Measurements from ENCODE around the gene MAP2K2. TPM values are rescaled to one million over a fixed set of nuclear protein-coding genes. Genes with fewer than 3 reads are reported as not detected.
A peak's percentile ranks its signal among the peaks of the same experiment; 100 is the strongest.

The MAP2K2 gene
- polyA plus RNA-seq, 3 donors = 30.5 to 94.5 (median 40.2) TPM

DNA sequence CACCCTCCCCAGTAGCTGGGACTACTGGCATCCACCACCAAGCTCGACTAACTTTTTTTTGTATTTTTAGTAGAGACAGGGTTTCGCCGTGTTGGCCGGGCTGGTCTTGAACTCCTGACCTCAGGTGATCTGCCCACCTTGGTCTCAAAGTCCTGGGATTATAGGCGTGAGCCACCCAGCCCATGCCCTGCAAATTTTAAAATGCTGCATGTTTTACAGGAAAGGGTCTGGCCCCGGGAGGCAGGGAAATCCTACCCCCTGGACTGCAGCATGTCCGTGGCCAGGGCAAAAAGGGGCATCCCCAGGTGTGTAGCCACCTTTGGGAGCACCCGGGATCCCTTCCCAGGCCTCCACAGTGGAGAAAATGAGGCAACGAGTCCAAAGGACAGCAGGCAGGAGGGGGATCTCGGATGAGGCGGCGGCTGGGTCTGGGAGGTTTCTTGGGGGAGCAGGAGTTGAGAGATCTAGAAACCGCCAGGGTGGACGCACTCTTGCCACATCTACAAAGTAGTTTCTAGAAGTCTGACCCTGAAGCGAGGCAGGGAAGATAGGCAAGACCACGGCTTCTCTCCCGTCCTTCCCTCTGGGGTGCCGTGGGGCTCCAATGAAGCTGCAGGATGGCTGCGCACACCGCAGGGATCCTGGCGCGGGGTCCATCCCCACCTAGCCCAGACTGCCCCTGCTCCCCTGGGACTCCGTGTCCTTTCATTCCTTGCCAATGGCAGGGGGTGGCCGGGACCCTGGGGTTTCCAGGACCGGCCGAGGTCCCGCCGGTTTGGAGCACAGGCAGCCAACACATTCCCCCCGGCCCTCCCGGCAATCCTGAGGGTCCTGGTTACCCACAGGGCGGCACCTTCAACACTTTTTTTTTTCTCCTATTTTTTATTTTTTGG is 35.9 kb downstream of the MAP2K2 start:
- intact Hi-C loops (cut with micrococcal nuclease) = loop anchor here in 1 of 2 donors (5.0 kb wide), 1 partner anchor 56 kb away; no protein-coding TSS in a partner anchor
- Mint-ChIP-seq H3K27ac (peak overlapping the region in 1 of 7 donors; percentile 63), H3K27me3 (ENCODE audit: low read depth in 3 of 3) (peaks cover 0 to 5% (median 2%) of the 10 kb centered on the region in 3 donors), H3K4me3 (no peak overlapping the region), H3K9me3 (no peaks in the 10 kb centered on the region), H3K36me3 (peaks cover 0 to 12% of the 10 kb centered on the region in 2 donors), H3K4me1 (peaks cover 31% of the 10 kb centered on the region)
- peaks cover 34 to 41% of the 10 kb centered on the region in 2 donors for H3K4me1 ChIP-seq (ENCODE audit: control insufficient read depth in 1 of 2, insufficient read depth in 2 of 2, low read length in 2 of 2)
- no peak for DNase-seq
- TF ChIP-seq, protein P1, sequence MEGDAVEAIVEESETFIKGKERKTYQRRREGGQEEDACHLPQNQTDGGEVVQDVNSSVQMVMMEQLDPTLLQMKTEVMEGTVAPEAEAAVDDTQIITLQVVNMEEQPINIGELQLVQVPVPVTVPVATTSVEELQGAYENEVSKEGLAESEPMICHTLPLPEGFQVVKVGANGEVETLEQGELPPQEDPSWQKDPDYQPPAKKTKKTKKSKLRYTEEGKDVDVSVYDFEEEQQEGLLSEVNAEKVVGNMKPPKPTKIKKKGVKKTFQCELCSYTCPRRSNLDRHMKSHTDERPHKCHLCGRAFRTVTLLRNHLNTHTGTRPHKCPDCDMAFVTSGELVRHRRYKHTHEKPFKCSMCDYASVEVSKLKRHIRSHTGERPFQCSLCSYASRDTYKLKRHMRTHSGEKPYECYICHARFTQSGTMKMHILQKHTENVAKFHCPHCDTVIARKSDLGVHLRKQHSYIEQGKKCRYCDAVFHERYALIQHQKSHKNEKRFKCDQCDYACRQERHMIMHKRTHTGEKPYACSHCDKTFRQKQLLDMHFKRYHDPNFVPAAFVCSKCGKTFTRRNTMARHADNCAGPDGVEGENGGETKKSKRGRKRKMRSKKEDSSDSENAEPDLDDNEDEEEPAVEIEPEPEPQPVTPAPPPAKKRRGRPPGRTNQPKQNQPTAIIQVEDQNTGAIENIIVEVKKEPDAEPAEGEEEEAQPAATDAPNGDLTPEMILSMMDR (IDR thresholded peaks at IDR 0.05) = no peak
- no peak overlapping the region for H3K27ac ChIP-seq (ENCODE audit: low read depth in 1 of 2, low read length in 2 of 2)
- H3K36me3 ChIP-seq (replicated peaks in 1 of 2; ENCODE audit: control insufficient read depth in 1 of 2, insufficient read depth in 2 of 2, low read length in 2 of 2) = peaks cover 0 to 8% of the 10 kb centered on the region in 2 donors
- no peaks in the 10 kb centered on the region for H3K9me3 ChIP-seq (replicated peaks in 1 of 2; ENCODE audit: control insufficient read depth in 1 of 2, insufficient read depth in 1 of 2, low read length in 2 of 2)
- H3K4me3 ChIP-seq (replicated peaks in 1 of 3; ENCODE audit: low read depth in 2 of 3, low read length in 3 of 3) = no peak overlapping the region
- H2AFZ ChIP-seq (ENCODE audit: insufficient read depth, low read depth, low read length, poor library complexity, severe bottlenecking) = no peak overlapping the region
- peaks cover 9% of the 10 kb centered on the region for H3K79me2 ChIP-seq (ENCODE audit: insufficient read depth, low read length)
- WGBS (ENCODE audit: insufficient coverage) = 86% methylated on average over 22 of the region's 31 CpGs
- no peaks in the 10 kb centered on the region for H3K27me3 ChIP-seq (ENCODE audit: control insufficient read depth in 2 of 2, insufficient read depth in 2 of 2, low read length in 2 of 2)
- no peak overlapping the region for H3K4me2 ChIP-seq (replicated peaks; ENCODE audit: extremely low read depth, low read length, poor library complexity, severe bottlenecking)
- H4K20me1 ChIP-seq (ENCODE audit: insufficient read depth, low read length) = no peaks in the 10 kb centered on the region
- H3K9ac ChIP-seq (ENCODE audit: insufficient read depth, low read length, poor library complexity, severe bottlenecking) = no peak overlapping the region

DNA sequence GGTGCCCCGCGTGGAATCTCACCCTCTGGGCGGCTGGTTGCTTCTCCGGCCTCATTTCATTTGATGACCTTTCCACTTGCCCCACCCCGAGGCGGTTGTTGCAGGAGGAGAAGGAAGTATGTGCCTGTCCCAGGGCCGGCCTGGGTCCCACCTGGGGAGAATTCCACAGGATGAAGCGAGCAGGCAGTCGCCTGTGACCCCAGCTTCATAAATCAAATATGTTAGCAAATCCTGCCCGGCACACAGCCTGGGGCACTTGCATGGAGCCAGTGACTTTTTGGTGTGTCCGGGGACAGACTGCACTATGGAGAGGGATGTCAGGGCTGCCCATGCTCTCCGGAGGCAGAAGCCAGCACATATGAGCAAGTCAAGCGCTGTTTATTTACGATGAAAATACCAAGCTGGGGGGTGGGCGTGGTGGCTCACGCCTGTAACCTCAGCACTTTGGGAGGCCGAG is 37.5 kb downstream of the MAP2K2 start:
- no peaks in the 10 kb centered on the region for H3K27me3 ChIP-seq (ENCODE audit: control insufficient read depth in 2 of 2, insufficient read depth in 2 of 2, low read length in 2 of 2)
- TF ChIP-seq, protein P1 (IDR thresholded peaks at IDR 0.05) = no peak
- H3K4me3 ChIP-seq (replicated peaks in 1 of 3; ENCODE audit: low read depth in 2 of 3, low read length in 3 of 3) = no peak overlapping the region
- peaks cover 34 to 50% of the 10 kb centered on the region in 2 donors for H3K4me1 ChIP-seq (ENCODE audit: control insufficient read depth in 1 of 2, insufficient read depth in 2 of 2, low read length in 2 of 2)
- no peak overlapping the region for H2AFZ ChIP-seq (ENCODE audit: insufficient read depth, low read depth, low read length, poor library complexity, severe bottlenecking)
- H3K4me2 ChIP-seq (replicated peaks; ENCODE audit: extremely low read depth, low read length, poor library complexity, severe bottlenecking) = no peak overlapping the region
- peaks cover 0 to 5% (median 2%) of the 10 kb centered on the region in 3 donors for H3K27me3 Mint-ChIP-seq (ENCODE audit: low read depth in 3 of 3)
- no peaks in the 10 kb centered on the region for H3K36me3 ChIP-seq (replicated peaks in 1 of 2; ENCODE audit: control insufficient read depth in 1 of 2, insufficient read depth in 2 of 2, low read length in 2 of 2)
- H3K9me3 ChIP-seq (replicated peaks in 1 of 2; ENCODE audit: control insufficient read depth in 1 of 2, insufficient read depth in 1 of 2, low read length in 2 of 2) = no peaks in the 10 kb centered on the region
- H3K4me1 Mint-ChIP-seq = peaks cover 36% of the 10 kb centered on the region
- intact Hi-C loops (cut with micrococcal nuclease) = loop anchor here in 1 of 2 donors (5.0 kb wide), 1 partner anchor 54 kb away; no protein-coding TSS in a partner anchor
- H3K79me2 ChIP-seq (ENCODE audit: insufficient read depth, low read length) = peaks cover 9% of the 10 kb centered on the region
- 91% methylated on average over 11 of the region's 17 CpGs for WGBS (ENCODE audit: insufficient coverage)
- no peaks in the 10 kb centered on the region for H4K20me1 ChIP-seq (ENCODE audit: insufficient read depth, low read length)
- no peaks in the 10 kb centered on the region for H3K9me3 Mint-ChIP-seq
- no peak overlapping the region for H3K27ac ChIP-seq (ENCODE audit: low read depth in 1 of 2, low read length in 2 of 2)
- H3K4me3 Mint-ChIP-seq = no peak overlapping the region
- peak overlapping the region in 1 of 7 donors; percentile 18 for H3K27ac Mint-ChIP-seq
- no peak for DNase-seq
- H3K9ac ChIP-seq (ENCODE audit: insufficient read depth, low read length, poor library complexity, severe bottlenecking) = no peak overlapping the region
- H3K36me3 Mint-ChIP-seq = peaks cover 0 to 7% of the 10 kb centered on the region in 2 donors

Measured in CD14-positive monocyte (primary cell).